ENCODE data around the gene SELL.
"Not testable (repeated sequence)": the region's sequence is repeated elsewhere in the genome, so short reads cannot be mapped to it uniquely, and the experiment has no call there.

SELL gene

DNA sequence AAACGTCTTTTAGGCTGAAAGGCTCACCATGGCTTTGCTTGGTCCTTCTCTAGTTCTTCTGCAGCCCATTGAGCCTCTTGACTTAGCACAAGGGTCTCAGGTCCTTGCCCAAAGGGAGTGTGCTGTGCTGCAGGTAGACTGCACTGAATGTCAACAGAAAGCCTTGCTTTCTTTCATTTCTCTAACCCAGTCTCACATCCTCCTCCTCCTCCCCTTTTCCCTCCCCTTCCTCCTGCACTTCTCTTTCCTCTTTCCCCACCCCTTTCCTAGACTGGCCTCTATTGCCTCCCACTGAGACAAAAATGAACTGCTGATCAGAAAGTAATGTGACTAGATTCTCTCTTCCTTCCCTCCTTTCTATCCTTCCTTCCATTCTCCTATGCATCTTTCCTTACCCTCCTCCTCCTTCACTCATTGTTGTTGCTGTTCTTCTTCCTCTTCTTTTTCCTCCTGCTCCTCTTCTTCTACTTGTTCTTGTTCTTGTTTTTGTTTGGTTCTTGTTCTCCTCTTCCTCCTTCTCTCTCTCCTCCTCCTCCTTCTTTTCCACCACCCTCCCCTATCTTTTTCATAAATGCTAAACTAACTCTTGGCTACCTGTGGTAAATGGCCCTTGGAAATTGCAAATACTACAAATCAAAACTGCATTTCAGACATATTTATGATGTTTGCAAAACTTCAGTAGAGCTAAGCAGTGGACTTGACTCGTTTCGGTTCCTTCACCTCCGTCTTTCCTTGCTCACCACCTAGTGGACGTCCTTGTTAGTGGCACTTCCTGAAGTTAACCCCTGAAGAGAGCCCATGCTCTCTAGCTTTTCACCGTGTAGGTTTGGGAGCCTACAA lies at the start of gene SELL:
Gene SELL, minus strand, starts transcription at position 152 of the 840 bp plus-strand sequence. Its CDS starts 122 bp downstream, at position 30.
- DNase-seq = peak; percentile 56

DNA sequence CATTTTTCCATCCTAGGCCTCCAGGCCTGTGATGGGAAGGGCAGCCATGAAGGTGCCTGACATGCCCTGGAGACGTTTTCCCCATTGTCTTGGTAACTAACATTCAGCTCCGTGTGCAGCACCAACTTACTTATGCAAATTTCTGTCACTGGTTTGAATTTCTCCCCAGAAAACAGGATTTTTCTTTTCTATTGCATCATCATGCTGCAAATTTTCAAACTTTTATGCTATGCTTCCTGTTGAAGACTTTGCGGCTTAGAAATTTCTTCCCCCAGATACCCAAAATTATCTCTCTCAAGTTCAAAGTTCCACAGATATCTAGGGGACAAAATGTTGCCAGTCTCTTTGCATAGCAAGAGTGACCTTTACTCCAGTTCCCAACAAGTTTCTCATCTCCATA lies 47.6 kb upstream of the SELL start:
- no peak for DNase-seq

DNA sequence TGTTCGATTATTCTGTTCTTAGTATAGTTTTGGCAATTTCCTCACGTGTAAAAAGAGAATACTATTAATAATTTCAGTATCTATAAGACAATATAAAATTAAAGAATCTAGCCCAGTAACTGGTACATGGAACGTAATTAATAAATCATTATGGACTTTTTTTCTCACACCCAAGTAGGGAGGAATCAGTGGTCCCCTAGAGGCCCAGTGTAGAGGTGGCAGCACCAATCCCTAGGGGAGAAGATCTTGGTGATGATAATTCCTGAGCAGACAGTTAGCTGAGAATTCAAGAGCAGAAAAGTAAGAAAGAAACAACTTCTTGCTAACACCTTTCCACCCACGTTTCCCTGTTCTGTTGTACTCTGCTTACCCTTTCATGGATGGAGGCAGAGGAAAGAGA lies 42.1 kb upstream of the SELL start:
- DNase-seq = no peak

DNA sequence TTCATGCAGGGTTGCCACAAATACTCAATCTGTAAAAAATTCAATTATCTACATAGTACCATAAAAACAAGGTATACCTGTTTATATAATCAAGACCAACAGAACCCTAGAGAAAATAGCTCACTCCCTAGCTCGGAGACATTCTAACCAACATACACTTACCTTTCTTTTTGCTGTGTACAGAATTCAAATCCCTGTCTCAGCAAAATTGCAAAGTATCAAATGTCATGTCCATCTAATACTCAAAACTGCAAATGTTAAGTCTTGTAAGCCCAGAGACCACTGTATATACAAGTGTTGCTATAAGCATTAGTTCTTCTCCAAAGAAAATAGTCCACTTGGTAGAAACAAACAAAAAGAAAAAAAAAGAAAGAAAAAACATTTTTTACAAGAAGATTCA lies 38.6 kb upstream of the SELL start:
- DNase-seq = no peak

- DNase-seq = no peak
Observed at GRCh38 chr1:169746550-169746949, 35.1 kb upstream of the SELL start.

DNA sequence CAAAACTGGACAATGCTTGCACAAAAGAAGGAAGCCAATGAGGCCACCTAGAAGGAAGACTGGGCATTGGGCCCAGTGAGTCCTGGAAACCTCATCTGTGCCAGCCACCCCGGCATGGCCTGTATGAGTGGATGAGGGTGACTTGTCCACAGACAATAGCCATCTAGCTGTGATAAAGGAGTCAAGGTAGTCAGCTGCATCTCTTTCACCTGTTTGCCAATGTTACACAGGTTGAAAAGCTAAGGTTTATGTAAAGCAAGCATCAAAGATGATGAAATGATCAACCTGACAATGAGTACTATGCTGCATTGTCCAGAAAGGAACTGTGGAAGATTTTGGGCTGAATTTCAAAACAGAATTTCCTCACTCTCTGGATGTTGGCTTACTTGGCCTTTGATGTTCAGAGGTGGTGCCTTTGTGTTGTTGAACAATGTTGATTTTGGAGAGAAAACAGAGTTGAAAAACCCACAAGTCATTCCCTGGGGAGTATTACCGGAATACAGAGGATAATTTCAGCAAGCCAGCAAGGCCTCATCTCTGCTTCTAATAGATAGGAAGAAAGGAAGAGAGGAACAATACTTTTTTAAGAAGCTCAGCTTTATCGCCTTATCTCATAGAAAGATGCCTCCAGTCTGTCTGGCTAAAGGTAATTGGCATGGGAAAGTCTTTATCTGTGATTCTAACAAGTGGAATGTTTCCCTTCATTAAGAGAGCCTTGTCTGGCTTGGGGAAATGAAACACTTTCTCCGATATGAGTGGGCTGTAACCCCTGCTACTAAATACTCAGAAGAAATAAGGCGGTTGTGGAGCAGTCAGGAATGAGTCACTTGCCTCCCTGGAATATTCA lies 33.8 kb upstream of the SELL start:
- DNase-seq = no peak

GRCh38 chr1:169741666-169742394 lies 30.4 kb upstream of the SELL start:
- DNase-seq = no peak

DNA sequence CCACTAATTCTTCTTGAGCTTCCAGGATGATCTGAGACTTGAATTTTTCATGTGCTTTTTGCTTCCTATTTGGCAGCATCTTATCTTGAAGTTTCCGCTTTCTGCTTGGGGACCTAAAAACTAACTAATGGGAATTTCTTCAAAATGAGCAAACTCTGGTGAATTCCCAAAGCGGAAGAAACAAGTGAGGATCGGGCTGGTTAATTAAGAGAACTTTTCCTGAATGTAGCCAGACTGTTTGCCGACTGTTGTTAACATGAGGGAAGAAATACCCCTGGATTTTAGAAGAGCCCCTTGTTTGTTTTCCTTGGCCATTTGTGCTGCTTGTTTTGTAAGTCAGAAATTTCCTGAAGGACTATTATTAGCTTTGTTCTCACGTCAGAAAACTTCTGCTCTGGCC lies 28.6 kb upstream of the SELL start:
- no peak for DNase-seq

GRCh38 chr1:169733924-169734323 lies 22.5 kb upstream of the SELL start, which contains the start of gene SELE:
Gene SELE, minus strand, starts transcription at chr1:169734079. Its CDS starts 467 bp downstream, at chr1:169733612.
- DNase-seq = no peak

- DNase-seq = no peak
Observed at GRCh38 chr1:169731446-169731845, 20.0 kb upstream of the SELL start.

DNA sequence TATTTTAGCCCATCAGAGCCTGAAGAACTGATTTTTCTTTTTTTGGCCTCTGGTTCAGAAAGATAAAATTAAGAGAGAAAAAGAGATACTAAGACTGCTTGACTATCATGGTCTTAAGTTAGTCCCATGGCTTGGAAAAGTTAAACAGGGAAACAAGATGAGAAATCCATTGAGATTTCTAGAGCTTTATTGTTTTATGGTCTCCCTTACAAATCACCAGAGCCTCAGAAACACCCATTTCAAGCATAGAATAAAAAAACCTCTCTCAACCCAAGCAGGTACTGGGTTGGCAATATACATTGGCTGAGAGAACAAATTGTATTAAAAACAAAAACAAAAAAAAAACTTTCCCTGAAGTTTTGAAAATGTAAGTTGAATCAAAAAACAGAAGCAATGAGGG lies 18.6 kb upstream of the SELL start:
- DNase-seq = no peak

DNA sequence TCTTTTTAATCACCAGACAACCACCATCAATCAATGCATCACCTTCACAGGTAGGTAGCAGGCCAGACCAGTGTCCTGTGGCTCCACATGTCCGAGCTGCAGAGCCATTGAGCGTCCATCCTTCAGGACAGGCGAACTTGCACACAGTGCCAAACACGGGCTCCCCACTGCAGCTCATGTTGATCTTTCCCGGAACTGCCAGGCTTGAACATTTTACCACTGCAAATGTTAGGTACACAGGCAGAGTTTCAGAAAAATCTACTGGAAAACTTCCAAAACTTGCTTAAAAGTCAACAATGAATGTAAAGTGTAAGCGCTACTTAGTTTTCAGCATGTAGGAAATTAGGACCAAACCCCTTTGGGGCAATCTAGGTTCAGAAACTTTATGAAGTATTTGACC lies 15.9 kb upstream of the SELL start:
- no peak for DNase-seq

DNA sequence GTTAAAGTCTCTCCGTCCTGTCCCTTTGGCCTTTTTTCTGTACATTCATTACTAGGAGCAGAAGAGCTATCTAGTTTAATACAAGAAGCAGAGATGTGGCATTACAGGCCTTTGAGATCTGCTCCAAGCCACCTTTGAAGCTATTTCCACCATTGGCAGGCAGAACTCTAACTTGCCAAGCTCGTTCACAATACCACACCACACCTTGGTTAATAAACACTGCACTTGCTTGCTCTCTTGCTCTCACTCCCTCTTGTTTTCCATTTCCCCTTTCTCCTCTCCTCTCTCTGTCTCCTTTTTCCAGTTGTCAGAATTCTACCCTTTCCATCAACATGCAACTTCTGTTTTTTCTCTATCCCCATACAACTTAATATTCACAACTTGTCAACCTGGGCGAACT lies 15.4 kb upstream of the SELL start:
- no peak for DNase-seq

- DNase-seq = no peak
Observed at GRCh38 chr1:169725930-169726329, 14.5 kb upstream of the SELL start.

DNA sequence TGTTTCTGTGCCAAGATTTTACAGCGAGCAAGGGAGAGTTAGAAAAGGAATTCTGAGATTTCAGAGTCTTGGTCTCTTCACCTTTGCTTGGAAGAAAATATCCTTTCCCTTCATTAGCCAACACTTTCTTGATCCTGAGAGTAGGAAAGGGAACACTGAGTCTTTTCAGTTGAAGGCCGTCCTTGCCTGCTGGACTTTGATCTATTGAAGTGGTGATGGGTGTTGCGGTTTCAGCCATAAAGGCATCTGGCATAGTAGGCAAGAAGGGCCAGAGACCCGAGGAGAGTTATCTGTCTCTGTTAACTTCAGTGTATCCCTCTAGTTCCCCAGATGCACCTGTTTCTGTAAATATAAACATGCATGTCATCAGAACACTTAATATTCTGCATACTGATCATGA lies 12.7 kb upstream of the SELL start:
- no peak for DNase-seq

DNA sequence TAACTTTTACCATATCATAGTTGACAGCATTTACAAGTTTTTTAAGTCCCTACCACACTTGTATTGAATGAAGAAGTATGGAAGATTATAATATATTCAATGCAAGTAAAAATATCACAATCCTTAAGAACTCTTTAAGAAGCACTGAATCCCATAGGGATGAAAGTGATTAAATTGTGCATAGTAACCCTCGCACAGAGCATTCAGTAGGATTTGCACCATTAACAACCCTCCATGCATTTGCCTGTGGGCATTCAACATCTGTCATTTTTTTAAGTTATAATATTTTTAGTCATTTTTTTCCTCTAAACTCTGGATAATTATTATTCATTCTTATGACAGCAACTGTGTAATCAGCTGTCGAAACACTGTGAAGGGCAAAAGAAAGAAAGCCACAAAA lies 12.3 kb upstream of the SELL start:
- no peak for DNase-seq

DNA sequence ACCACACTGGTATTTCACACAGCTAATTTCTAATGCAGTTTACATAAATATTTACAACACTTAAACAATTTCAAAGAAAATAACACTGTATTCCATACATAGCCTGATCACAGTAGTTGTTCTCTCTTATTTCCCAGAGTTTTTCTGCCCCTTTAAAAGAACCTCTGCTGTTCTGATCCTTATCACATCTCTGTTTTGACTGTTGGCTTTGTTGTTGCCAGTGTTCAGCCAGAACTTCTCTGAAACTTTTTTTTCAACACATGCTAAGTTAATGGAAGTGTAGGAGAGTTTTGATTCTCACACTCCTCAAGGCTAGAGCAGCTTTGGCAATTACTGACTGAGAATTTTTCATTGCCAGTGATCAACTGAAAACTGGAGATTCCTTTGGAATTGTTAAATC lies 11.4 kb upstream of the SELL start:
- DNase-seq = no peak

GRCh38 chr1:169715100-169715499 lies 3.7 kb upstream of the SELL start:
- DNase-seq = not testable (repeated sequence)

GRCh38 chr1:169713090-169713489 lies 1.7 kb upstream of the SELL start:
- DNase-seq = not testable (repeated sequence)

DNA sequence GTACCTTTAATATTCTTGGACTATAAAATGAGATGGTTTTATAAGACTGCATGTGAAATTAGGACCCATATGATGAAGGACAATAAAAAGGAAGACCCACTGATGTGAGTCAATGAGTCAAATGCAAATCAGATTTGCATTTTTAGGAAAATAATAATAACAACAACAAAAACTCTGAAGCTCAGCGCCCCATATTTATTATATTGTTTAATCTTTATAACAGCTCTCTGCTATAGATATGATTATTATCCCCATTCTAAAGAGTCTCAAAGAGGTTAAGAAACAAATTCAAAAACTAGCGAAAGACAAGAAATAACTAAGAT lies 850 bp upstream of the SELL start:
- DNase-seq = no peak

DNA sequence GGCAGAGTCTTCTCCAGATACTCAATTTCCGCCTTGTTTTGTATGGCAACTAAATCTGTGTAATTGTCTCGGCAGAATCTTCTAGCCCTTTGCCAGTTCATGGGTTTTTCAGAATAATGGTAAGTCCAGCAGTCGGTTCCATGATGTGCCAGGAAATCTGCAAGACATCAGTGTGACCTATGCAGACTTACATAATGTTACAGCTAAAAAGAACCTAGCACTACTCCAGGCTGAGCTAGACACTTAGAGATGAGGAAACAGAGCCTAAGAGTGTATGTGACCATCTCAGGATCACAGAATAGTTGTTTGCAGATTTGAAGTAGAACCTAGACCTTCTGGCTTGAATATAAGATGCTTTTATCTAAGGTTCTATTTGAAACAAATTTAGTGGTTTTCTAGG lies 2.8 kb downstream of the SELL start:
- no peak for DNase-seq

DNA sequence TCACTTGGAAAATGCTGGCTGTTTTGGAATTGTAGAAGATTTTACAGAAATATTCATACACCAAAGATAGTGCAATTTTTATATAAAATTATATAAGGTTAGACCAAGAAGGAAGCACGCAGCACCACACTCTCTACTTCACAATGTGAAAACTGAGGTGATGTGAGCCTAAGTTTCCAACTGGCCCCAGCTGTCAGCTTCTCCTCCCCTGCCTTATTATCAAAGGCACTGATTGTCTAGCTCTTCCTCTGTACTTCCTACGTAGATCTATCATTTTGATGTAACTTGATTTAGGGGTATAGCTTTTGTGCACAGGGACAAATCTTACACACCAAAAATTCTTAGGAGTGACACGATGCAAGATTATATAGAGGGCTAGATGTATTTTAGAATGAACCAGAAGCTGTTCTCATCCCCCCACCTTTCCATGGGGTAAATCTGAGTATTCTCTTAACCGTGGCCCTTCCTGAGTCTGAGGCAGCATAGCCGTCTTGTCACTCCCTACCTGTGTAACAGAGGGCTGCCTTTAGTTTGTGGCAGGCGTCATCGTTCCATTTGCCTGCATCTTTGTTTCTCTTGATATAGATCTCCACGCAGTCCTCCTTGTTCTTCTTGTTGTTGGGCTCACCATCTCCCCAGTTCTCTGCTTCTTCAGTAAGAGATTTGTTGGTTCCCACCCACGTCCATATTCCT lies 3.4 kb downstream of the SELL start:
- no peak for DNase-seq

DNA sequence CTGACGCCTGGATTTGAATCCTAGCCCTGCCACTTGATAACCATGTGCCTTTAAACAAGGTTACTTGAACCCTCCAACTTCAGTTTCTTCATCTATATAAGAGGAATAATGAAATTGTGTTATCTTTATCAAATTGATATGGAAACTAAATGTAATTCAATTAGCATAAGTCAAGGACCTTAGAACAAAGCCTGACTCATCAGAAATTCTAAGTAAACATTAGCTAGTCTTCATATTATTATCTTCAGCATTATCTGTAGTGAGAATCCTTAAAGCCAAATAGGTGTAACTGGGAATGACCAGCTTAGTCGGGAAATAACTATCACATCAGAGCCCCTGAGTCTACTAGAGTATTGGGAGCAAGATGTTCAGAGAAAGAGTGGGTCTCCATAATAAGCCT lies 6.6 kb downstream of the SELL start:
- DNase-seq = no peak

All from activated effector memory CD4-positive, alpha-beta T cell treated with Interleukin-2 at 50 U/mL for 16 hours (primary cell).